ENCODE results near the gene NDFIP1.

NDFIP1 gene

GRCh38 chr5:142072488-142072887, 36.1 kb upstream of the NDFIP1 start:
- H3K27ac ChIP-seq (ENCODE audit: extremely low read depth, low read depth, low read length): no peak overlapping the region
- TF ChIP-seq ZNF10 (tag by site-specific recombination; IDR thresholded peaks at IDR 0.05) (no peak), ZNF660 (tag by site-specific recombination; IDR thresholded peaks at IDR 0.05) (no peak), ZNF843 (tag by site-specific recombination; IDR thresholded peaks at IDR 0.05) (no peak), ZNF768 (tag by site-specific recombination; IDR thresholded peaks at IDR 0.05) (no peak), ZNF513 (tag by site-specific recombination; IDR thresholded peaks at IDR 0.05) (no peak), ZNF776 (tag by site-specific recombination; IDR thresholded peaks at IDR 0.05; ENCODE audit: borderline replicate concordance) (no peak), ZNF121 (tag by site-specific recombination; IDR thresholded peaks at IDR 0.05) (no peak), ZNF391 (tag by site-specific recombination; IDR thresholded peaks at IDR 0.05; ENCODE audit: borderline replicate concordance, low read depth) (no peak), ZNF274 (IDR thresholded peaks at IDR 0.05; ENCODE audit: low read length) (no peak), ZNF274 (tag by site-specific recombination; IDR thresholded peaks at IDR 0.05; ENCODE audit: borderline replicate concordance) (no peak), ZNF26 (tag by site-specific recombination; IDR thresholded peaks at IDR 0.05) (no peak), PATZ1 (tag by site-specific recombination; IDR thresholded peaks at IDR 0.05) (no peak), SALL2 (tag by site-specific recombination; IDR thresholded peaks at IDR 0.05; ENCODE audit: borderline replicate concordance) (no peak)
- CTCF ChIA-PET: interaction anchor here (0.6 kb wide), 1 partner anchor 17 kb away, joined by 3 read pairs; no protein-coding TSS in a partner anchor

GRCh38 chr5:142073362-142073988, 35.1 kb upstream of the NDFIP1 start:
- H3K9me3 ChIP-seq (ENCODE audit: control insufficient read depth, insufficient read depth, low read depth, low read length): no peaks in the 10 kb centered on the region
- H3K27ac ChIP-seq (ENCODE audit: extremely low read depth, low read depth, low read length): no peak overlapping the region
- H3K36me3 ChIP-seq (ENCODE audit: control insufficient read depth in 2 of 2, insufficient read depth in 1 of 2, low read length in 2 of 2): no peaks in the 10 kb centered on the region
- ChIA-PET POLR2A (no interaction called here), CTCF (interaction anchor here (0.8 kb wide), 1 partner anchor 625 kb away, joined by 3 read pairs; no protein-coding TSS in a partner anchor)
- no peak overlapping the region for H3K4me3 ChIP-seq (ENCODE audit: low read depth, low read length)
- H3K4me1 ChIP-seq (ENCODE audit: control insufficient read depth, insufficient read depth, low read length): no peaks in the 10 kb centered on the region
- TF ChIP-seq ZSCAN30 (tag by site-specific recombination; IDR thresholded peaks at IDR 0.05) (no peak), ZSCAN23 (tag by site-specific recombination; IDR thresholded peaks at IDR 0.05) (no peak), ZNF548 (tag by site-specific recombination; IDR thresholded peaks at IDR 0.05) (no peak), ZNF416 (tag by site-specific recombination; IDR thresholded peaks at IDR 0.05) (no peak), MEIS1 (CRISPR knock-in tag; IDR thresholded peaks at IDR 0.05; ENCODE audit: borderline replicate concordance) (no peak), ZNF2 (tag by site-specific recombination; IDR thresholded peaks at IDR 0.05) (no peak), ZNF785 (tag by site-specific recombination; IDR thresholded peaks at IDR 0.05) (no peak), ZNF280C (tag by site-specific recombination; IDR thresholded peaks at IDR 0.05) (no peak), ZSCAN4 (tag by site-specific recombination; IDR thresholded peaks at IDR 0.05) (no peak), ZNF146 (tag by site-specific recombination; IDR thresholded peaks at IDR 0.05) (no peak), ZNF530 (tag by site-specific recombination; IDR thresholded peaks at IDR 0.05; ENCODE audit: low read depth) (no peak), ZNF777 (tag by site-specific recombination; IDR thresholded peaks at IDR 0.05; ENCODE audit: borderline replicate concordance) (no peak), ZXDB (tag by site-specific recombination; IDR thresholded peaks at IDR 0.05) (no peak), ZNF837 (tag by site-specific recombination; IDR thresholded peaks at IDR 0.05) (no peak)

More at GRCh38 chr5:142072488-142072887, 36.1 kb upstream of the NDFIP1 start:
- Histone ChIP-seq H3K9me3 (ENCODE audit: control insufficient read depth, insufficient read depth, low read depth, low read length) (no peaks in the 10 kb centered on the region), H3K4me1 (ENCODE audit: control insufficient read depth, insufficient read depth, low read length) (no peaks in the 10 kb centered on the region), H3K36me3 (ENCODE audit: control insufficient read depth in 2 of 2, insufficient read depth in 1 of 2, low read length in 2 of 2) (no peaks in the 10 kb centered on the region), H3K4me3 (ENCODE audit: low read depth, low read length) (no peak overlapping the region)
- POLR2A ChIA-PET: no interaction called here

Measured in HEK293 (cell line).